SK-N-MC (cell line): ENCODE measurements around the gene NEDD9.

Source experiments
- DNase-seq: peaks from one replicate; pipeline ENCODE4 v3.0.0-alpha.2; 2011; ENCODE audit warnings: low read depth, low spot score
- H3K27ac ChIP-seq: fragments of 200-600 bp; sonication (generic); 2 replicates; pipeline ENCODE4 v1.5.1; 2016; ENCODE audit warnings: mixed run types
- H3K36me3 ChIP-seq: fragments of 200-600 bp; sonication (generic); 2 replicates; pipeline ENCODE4 v1.6.1; 2017; ENCODE audit warnings: antibody characterized with exemption, low read length, mixed read lengths; ENCODE audit not compliant: insufficient read depth
- H3K4me3 ChIP-seq: fragments of 200-600 bp; sonication (generic); 2 replicates; pipeline ENCODE4 v1.5.1; 2016
- H3K9ac ChIP-seq: fragments of 200-600 bp; sonication (generic); 2 replicates; pipeline ENCODE4 v1.8.0; 2017; ENCODE audit warnings: mixed run types, mixed read lengths; ENCODE audit not compliant: insufficient read length
- H3K9me3 ChIP-seq: fragments of 200-600 bp; sonication (generic); 2 replicates; pipeline ENCODE4 v1.6.1; 2017; ENCODE audit warnings: low read depth, mild to moderate bottlenecking, antibody characterized with exemption, low read length, moderate library complexity, mixed read lengths
- EZH2 ChIP-seq: fragments of 200-600 bp; sonication (generic); IDR thresholded peaks from one replicate; pipeline ENCODE4 v1.6.1; 2017; ENCODE audit warnings: antibody characterized with exemption
- FOXP2 ChIP-seq: optimal IDR thresholded peaks from 2 replicates; pipeline ENCODE3; 2011; ENCODE audit warnings: mild to moderate bottlenecking, moderate library complexity; ENCODE audit not compliant: insufficient read depth; ENCODE audit errors: extremely low read length, control extremely low read depth
- POLR2AphosphoS5 ChIP-seq: IDR thresholded peaks from 2 replicates; pipeline ENCODE4 v1.6.1; 2012; ENCODE audit warnings: mild to moderate bottlenecking, low read depth, low read length, borderline replicate concordance

Gene NEDD9

DNA sequence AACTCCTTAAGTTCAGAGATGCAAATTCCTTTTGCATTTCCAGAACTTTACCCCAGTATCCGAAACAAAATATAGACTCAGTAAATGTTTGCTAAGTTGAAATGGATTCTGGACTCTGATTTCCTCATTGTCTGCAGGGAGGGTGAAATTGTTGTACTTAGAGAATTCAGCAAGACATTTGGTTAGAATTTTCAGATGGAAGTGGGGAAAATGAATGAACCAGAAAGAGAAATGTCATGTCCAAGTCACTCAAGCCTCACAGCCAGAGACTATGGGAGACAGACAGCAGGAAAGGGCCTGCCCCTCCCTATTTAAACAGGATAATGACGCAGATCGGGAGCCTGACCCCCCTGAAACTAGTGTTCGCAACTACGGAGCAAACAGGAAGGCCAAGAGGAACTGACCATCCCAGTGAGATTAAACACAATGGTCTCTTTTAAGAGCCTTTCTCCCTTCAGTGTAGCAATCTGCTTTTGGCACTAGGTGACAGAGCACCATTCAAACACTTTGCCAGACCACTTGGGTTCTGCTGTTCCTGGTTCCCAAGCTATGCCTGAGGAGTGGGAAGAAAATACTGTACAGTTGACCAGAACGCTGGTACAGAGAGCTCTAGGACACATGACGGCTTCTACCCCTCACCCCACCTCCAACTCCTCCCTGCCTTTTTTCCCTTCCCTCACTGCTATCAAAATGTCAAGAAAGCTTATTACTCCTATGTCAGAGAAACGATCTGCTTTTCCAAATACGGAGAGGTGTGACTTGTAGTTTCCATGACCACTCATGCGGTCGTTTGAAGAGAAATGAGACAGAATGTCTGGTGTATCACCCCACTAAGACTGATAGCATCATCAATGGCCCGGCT lies 13.7 kb downstream of the NEDD9 start:
- no peak overlapping the region for H3K9ac ChIP-seq
- no peak overlapping the region for H3K27ac ChIP-seq
- no peak overlapping the region for H3K4me3 ChIP-seq
- H3K9me3 ChIP-seq = no peaks in the 10 kb centered on the region
- H3K36me3 ChIP-seq = no peaks in the 10 kb centered on the region
- no peak for TF ChIP-seq POLR2AphosphoS5
- TF ChIP-seq EZH2 = no peak
- no peak for TF ChIP-seq FOXP2
- no peak for DNase-seq

DNA sequence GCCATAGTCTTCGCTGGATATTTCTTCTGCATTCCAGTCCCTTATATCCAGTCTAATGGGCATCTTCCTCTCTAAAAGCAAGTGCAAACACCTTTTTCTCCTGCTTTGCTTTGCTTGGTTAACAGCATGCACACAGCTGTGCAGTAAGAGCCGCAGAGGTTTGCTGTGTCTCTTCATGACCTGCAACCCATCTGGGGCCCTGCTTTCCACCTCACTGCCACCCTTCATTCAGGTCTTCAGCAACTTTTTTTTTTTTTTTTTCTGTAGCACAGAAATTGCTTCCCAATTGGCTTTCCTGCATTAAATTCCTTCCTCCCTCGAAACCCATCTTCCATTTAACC lies 14.4 kb downstream of the NEDD9 start:
- TF ChIP-seq FOXP2 (no peak), EZH2 (no peak), POLR2AphosphoS5 (no peak)
- no peak overlapping the region for H3K27ac ChIP-seq
- H3K4me3 ChIP-seq = no peak overlapping the region
- H3K36me3 ChIP-seq = no peaks in the 10 kb centered on the region
- H3K9me3 ChIP-seq = no peaks in the 10 kb centered on the region
- no peak for DNase-seq
- no peak overlapping the region for H3K9ac ChIP-seq

DNA sequence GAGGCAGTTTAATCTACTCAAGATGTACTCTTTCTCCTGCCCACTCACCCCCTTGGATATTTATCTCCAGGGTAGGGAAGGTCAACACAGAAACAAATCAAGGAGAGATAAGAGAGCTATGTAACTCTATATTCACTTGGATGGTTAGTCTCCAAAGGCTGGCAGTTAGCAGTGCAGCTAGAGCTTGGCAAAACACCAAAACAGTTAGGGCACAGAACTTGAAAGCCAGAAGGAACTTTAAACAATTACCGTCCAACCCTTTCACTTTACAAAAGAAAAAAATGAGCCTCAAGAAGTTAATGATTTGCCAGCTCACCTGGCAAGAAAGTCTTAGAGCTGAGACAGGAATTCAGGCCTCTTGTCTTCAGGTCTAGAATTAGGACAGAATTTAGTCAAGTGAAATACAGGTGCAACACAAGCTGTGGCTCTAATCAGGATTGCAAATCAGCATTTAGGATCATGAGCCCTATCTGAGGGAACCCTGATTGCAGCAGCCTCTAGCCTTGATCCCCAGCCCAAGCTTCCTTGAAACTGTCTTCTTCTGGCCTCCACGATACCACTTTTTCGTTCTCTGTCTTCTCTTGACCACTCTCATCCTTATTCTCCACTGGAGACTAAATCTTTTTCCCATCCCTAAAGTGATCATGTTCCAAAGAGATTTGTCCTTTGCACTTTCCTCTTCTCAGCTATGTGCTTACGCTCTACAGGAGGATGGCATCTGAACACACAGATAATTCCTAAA lies 14.9 kb downstream of the NEDD9 start:
- DNase-seq = no peak
- no peaks in the 10 kb centered on the region for H3K9me3 ChIP-seq
- TF ChIP-seq EZH2 = no peak
- TF ChIP-seq FOXP2 = no peak
- TF ChIP-seq POLR2AphosphoS5 = no peak
- H3K27ac ChIP-seq = no peak overlapping the region
- H3K9ac ChIP-seq = no peak overlapping the region
- H3K4me3 ChIP-seq = no peak overlapping the region
- no peaks in the 10 kb centered on the region for H3K36me3 ChIP-seq

DNA sequence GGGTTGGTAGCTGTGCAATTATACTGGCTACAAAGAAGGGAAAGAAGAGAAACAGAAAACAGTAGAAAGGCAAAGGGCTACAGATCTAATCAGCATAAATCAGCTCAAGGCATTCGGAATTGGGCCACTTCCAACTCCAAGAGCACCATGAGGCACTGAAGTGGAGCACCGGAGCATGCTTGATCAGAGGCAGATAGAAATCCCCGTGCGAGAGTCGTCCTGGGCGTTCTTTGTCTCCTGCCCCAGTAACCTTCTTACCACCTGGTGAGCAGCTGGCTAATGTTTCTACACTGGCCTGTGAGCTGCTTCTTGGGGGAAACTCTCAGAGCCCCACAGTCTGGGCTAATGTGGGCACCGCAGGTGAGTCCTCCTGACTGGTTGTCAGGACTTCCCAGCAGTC lies 16.7 kb downstream of the NEDD9 start:
- Histone ChIP-seq H3K27ac (no peak overlapping the region), H3K9ac (no peak overlapping the region), H3K36me3 (no peaks in the 10 kb centered on the region), H3K4me3 (no peak overlapping the region), H3K9me3 (no peaks in the 10 kb centered on the region)
- DNase-seq = no peak
- TF ChIP-seq FOXP2 (no peak), EZH2 (no peak), POLR2AphosphoS5 (no peak)

DNA sequence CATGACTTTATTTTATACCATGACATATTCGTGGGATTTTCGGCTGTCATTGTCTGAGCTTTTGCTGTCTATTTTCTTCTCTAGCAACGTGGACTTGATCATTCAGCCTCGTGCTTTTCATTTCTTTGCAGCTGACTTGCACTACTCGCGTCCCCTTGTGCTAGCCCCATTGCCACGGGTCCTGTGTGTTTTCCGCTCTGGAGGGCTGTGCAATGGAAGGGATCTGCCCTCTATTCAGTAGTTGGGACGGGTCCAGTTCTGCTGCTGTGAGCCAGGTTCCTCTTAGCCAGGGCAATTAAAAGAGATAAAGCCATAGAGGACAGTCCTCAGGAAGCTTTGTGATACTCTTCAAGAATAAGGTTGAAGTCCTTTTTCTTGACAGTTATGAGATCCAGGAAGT lies 17.6 kb downstream of the NEDD9 start:
- no peak overlapping the region for H3K4me3 ChIP-seq
- H3K9ac ChIP-seq = no peak overlapping the region
- no peaks in the 10 kb centered on the region for H3K36me3 ChIP-seq
- H3K27ac ChIP-seq = no peak overlapping the region
- H3K9me3 ChIP-seq = no peaks in the 10 kb centered on the region
- DNase-seq = no peak
- TF ChIP-seq FOXP2 (no peak), EZH2 (no peak), POLR2AphosphoS5 (no peak)

DNA sequence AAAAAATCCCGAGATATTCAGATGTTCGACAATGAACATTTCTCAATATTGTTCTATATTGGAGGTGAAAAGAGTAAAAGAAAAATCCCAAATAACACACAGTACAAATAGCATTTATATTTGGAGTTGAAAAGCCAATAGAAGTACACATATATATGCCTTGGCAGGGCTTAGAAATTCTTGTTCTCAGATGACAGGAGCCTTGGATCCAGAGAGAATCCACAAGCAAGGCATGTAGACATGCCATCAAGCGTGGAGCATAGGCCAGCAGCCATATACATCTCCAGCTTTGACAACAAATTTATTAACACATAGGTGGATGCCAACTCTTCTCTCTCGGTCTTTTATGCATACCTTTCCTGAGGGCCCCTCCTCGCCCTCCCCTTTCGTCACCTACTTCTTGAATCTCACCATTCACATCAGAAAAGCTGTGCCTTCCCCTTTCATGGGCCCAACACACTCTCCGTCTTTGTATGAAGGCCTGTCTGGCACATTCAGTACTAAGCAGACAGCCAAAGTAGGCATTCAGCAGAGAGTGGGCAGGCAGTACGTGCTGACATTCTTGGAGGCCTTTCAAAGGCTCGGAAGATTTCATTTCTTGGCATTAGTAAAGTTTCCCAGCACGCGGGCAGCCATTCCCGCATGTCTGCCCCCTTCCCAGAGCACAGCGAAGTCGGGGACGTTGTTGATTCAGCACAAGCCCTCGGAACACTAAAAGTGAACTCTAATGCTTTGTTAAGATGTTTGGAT lies 18.2 kb downstream of the NEDD9 start:
- Histone ChIP-seq H3K4me3 (no peak overlapping the region), H3K9me3 (no peaks in the 10 kb centered on the region), H3K36me3 (no peaks in the 10 kb centered on the region), H3K27ac (no peak overlapping the region), H3K9ac (no peak overlapping the region)
- no peak for DNase-seq
- TF ChIP-seq POLR2AphosphoS5 = no peak
- TF ChIP-seq FOXP2 = no peak
- no peak for TF ChIP-seq EZH2

DNA sequence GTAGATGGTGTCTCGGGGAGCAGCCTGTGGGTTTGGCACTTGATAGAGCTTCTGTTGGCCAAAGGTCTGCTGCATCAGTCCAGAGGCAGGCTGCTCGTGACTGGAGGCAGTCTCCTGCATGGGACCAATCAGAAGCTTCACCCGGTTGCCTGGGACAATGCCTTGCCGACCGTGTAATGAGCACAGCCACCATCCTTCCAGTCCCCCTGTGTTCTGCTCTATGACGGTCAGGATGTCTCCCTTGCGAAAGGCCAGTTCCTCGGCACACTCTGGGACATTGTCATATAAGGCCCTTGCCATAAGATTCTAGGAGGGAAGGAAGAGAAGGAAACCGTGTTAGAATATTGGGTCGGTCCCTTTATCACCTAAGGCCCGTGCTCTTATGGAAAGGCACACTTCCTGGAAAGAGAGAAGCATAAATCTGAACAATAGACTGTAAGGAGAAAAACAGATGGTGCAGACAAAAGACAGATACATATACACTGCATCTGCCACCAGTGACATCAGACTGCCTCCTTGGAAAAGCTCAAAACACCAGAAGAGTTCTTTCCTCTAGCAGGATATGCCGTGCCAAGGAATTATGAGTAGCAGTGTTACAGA lies 18.9 kb downstream of the NEDD9 start:
- Histone ChIP-seq H3K9ac (no peak overlapping the region), H3K27ac (no peak overlapping the region), H3K4me3 (no peak overlapping the region), H3K36me3 (no peaks in the 10 kb centered on the region), H3K9me3 (no peaks in the 10 kb centered on the region)
- no peak for DNase-seq
- TF ChIP-seq FOXP2 = no peak
- no peak for TF ChIP-seq POLR2AphosphoS5
- no peak for TF ChIP-seq EZH2

DNA sequence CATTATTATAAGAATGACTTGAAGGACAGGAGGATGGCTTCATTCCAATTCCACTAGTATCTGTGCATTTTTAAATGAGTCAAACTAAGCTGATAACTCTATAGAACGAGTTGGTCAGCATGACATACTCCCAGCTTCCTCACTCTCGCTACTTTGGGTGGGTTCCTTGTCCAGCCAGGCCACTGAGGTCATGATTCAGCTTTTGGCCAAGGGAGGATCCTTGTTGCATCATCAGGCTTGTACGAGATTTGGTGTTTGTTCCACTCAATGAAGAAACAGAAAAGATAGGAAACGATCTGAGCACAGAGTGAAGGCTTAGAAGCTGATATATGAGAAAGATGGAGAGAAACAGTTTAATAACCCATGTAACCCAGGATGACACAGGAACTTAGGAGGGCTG lies 19.8 kb downstream of the NEDD9 start:
- no peaks in the 10 kb centered on the region for H3K9me3 ChIP-seq
- H3K36me3 ChIP-seq = no peaks in the 10 kb centered on the region

More for the DNA sequence above, 19.8 kb downstream of the NEDD9 start:
- H3K9ac ChIP-seq = no peak overlapping the region
- no peak overlapping the region for H3K4me3 ChIP-seq
- TF ChIP-seq POLR2AphosphoS5 (no peak), EZH2 (no peak)
- DNase-seq = no peak
- H3K27ac ChIP-seq = no peak overlapping the region
